NT2/D1 (cell line): ENCODE data around the gene TGFBR2.

Experiments used
- SUZ12 ChIP-seq: IDR thresholded peaks from 2 replicates; pipeline ENCODE4 v1.6.1; 2011; ENCODE audit not compliant: insufficient read length, insufficient read depth; ENCODE audit errors: extremely low read depth
- YY1 ChIP-seq: IDR thresholded peaks from 2 replicates; pipeline ENCODE4 v1.6.1; 2011; ENCODE audit not compliant: insufficient read length, insufficient read depth
- ZNF274 ChIP-seq: IDR thresholded peaks from 2 replicates; pipeline ENCODE4 v1.6.1; 2011; ENCODE audit warnings: mild to moderate bottlenecking, low read depth, low read length

GRCh38 chr3:30628901-30629590, 22.6 kb downstream of the TGFBR2 start:
- TF ChIP-seq ZNF274 (no peak), YY1 (no peak), SUZ12 (no peak)
